Measurements from ENCODE around the gene NRXN3. TPM values are rescaled to one million over a fixed set of nuclear protein-coding genes. Genes with fewer than 3 reads are reported as not detected.
"Not testable (repeated sequence)": the region's sequence is repeated elsewhere in the genome, so short reads cannot be mapped to it uniquely, and the experiment has no call there.

Gene NRXN3
- total RNA-seq, 1 experiment from 2014 or later: not detected

- no TSS peak for BruUV-seq (replicated peaks)
Measured at GRCh38 chr14:78484028-78484427, 313.9 kb downstream of the NRXN3 start.

DNA sequence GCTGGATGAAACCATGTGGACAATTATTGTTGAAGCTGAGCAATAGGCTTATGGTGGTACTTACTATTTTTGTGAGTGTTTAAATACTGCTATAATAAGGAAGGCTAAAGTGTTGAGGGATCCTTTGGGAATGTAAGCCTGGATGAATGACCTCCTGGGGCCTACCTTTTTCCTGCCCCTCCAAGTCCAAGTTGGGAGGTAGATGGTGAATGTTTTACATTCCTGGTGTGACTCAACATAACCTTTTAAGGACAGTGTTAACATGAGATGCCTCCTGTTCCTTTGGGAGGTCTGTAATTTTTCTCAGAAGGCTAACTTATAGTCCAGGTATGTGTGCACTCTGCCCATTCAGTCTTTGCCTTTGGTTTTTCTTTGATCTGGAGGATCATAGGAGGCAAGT lies 315.9 kb downstream of the NRXN3 start:
- DNase-seq: no peak
- Mint-ChIP-seq H3K4me3 (ENCODE audit: low read depth, unreplicated experiment) (no peak overlapping the region), H3K27ac (ENCODE audit: unreplicated experiment) (no peak overlapping the region), H3K4me1 (ENCODE audit: low read depth, unreplicated experiment) (no peaks in the 10 kb centered on the region), H3K36me3 (ENCODE audit: insufficient read depth, unreplicated experiment) (no peaks in the 10 kb centered on the region), H3K9me3 (ENCODE audit: low read depth, unreplicated experiment) (no peaks in the 10 kb centered on the region), H3K27me3 (ENCODE audit: unreplicated experiment) (peaks cover 36% of the 10 kb centered on the region)
- CTCF ChIA-PET: no interaction called here
- intact Hi-C loops (cut with micrococcal nuclease; ENCODE audit: unreplicated experiment): no loop called here
- no peak for TF ChIP-seq CTCF (IDR thresholded peaks at IDR 0.05; ENCODE audit: unreplicated experiment)
- BruUV-seq (replicated peaks): no TSS peak

More at GRCh38 chr14:78484028-78484427, 313.9 kb downstream of the NRXN3 start:
- no peaks in the 10 kb centered on the region for H3K9me3 Mint-ChIP-seq (ENCODE audit: low read depth, unreplicated experiment)
- peaks cover 40% of the 10 kb centered on the region for H3K27me3 Mint-ChIP-seq (ENCODE audit: unreplicated experiment)
- no peak overlapping the region for H3K27ac Mint-ChIP-seq (ENCODE audit: unreplicated experiment)
- CTCF ChIA-PET: no interaction called here
- no peaks in the 10 kb centered on the region for H3K4me1 Mint-ChIP-seq (ENCODE audit: low read depth, unreplicated experiment)
- TF ChIP-seq CTCF (IDR thresholded peaks at IDR 0.05; ENCODE audit: unreplicated experiment): no peak
- intact Hi-C loops (cut with micrococcal nuclease; ENCODE audit: unreplicated experiment): no loop called here
- no peaks in the 10 kb centered on the region for H3K36me3 Mint-ChIP-seq (ENCODE audit: insufficient read depth, unreplicated experiment)
- DNase-seq: no peak
- no peak overlapping the region for H3K4me3 Mint-ChIP-seq (ENCODE audit: low read depth, unreplicated experiment)

DNA sequence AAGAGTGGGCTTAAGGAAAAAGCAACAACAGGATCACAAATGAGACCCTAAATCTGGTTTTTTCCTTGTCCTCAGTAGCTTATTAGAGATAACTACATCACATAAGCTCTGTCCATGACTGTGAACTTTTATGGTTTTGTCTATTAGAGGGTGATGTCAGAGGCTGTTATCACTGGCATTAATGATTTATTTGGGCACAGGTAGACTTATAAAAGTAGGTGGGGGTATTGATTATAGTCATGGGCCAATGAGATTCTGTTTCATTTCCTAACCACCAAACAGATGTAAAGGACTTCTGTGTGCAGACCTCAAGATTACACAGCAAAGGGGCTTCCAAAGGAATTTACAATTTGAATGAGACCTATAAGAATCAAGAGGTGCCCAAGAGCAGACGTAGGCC lies 316.4 kb downstream of the NRXN3 start:
- peaks cover 32% of the 10 kb centered on the region for H3K27me3 Mint-ChIP-seq (ENCODE audit: unreplicated experiment)
- no peaks in the 10 kb centered on the region for H3K4me1 Mint-ChIP-seq (ENCODE audit: low read depth, unreplicated experiment)
- H3K27ac Mint-ChIP-seq (ENCODE audit: unreplicated experiment): no peak overlapping the region
- no peaks in the 10 kb centered on the region for H3K9me3 Mint-ChIP-seq (ENCODE audit: low read depth, unreplicated experiment)
- intact Hi-C loops (cut with micrococcal nuclease; ENCODE audit: unreplicated experiment): no loop called here
- BruUV-seq (replicated peaks): no TSS peak
- CTCF ChIA-PET: no interaction called here
- no peak overlapping the region for H3K4me3 Mint-ChIP-seq (ENCODE audit: low read depth, unreplicated experiment)
- H3K36me3 Mint-ChIP-seq (ENCODE audit: insufficient read depth, unreplicated experiment): no peaks in the 10 kb centered on the region
- DNase-seq: no peak
- TF ChIP-seq CTCF (IDR thresholded peaks at IDR 0.05; ENCODE audit: unreplicated experiment): no peak

- H3K27me3 Mint-ChIP-seq (ENCODE audit: unreplicated experiment): peaks cover 28% of the 10 kb centered on the region
- BruUV-seq (replicated peaks); CTCF ChIA-PET; intact Hi-C loops (cut with micrococcal nuclease; ENCODE audit: unreplicated experiment); H3K36me3 Mint-ChIP-seq (ENCODE audit: insufficient read depth, unreplicated experiment); DNase-seq; H3K27ac Mint-ChIP-seq (ENCODE audit: unreplicated experiment); H3K4me1 Mint-ChIP-seq (ENCODE audit: low read depth, unreplicated experiment); H3K4me3 Mint-ChIP-seq (ENCODE audit: low read depth, unreplicated experiment); H3K9me3 Mint-ChIP-seq (ENCODE audit: low read depth, unreplicated experiment): not testable (repeated sequence)
Measured at GRCh38 chr14:78487573-78487972, 317.4 kb downstream of the NRXN3 start.

DNA sequence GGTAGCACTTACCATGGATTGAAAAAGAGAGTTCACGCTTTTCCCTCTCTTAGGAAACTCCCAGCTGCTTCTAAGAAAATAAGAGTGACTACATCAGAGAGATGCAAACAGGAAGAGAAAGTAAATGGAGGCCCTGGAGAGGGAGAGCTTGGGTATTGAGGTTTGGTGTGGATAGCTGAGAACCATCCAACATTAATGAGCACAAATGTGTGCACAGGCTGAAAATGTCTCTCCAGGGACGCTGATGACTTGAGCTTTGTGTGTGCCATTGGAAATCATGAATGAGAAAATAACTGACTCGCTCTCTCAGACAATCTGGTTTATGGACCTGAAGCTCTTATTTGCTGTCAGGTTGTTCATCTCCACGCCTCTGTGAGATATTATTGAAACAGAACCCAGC lies 318.8 kb downstream of the NRXN3 start:
- CTCF ChIA-PET: no interaction called here
- no peak overlapping the region for H3K27ac Mint-ChIP-seq (ENCODE audit: unreplicated experiment)
- no peaks in the 10 kb centered on the region for H3K9me3 Mint-ChIP-seq (ENCODE audit: low read depth, unreplicated experiment)
- no TSS peak for BruUV-seq (replicated peaks)
- TF ChIP-seq CTCF (IDR thresholded peaks at IDR 0.05; ENCODE audit: unreplicated experiment): no peak
- H3K4me3 Mint-ChIP-seq (ENCODE audit: low read depth, unreplicated experiment): no peak overlapping the region
- no peak for DNase-seq
- peaks cover 19% of the 10 kb centered on the region for H3K27me3 Mint-ChIP-seq (ENCODE audit: unreplicated experiment)
- no peaks in the 10 kb centered on the region for H3K4me1 Mint-ChIP-seq (ENCODE audit: low read depth, unreplicated experiment)
- H3K36me3 Mint-ChIP-seq (ENCODE audit: insufficient read depth, unreplicated experiment): no peaks in the 10 kb centered on the region
- intact Hi-C loops (cut with micrococcal nuclease; ENCODE audit: unreplicated experiment): no loop called here
